ENCODE data around the gene KCNC1.

DNA sequence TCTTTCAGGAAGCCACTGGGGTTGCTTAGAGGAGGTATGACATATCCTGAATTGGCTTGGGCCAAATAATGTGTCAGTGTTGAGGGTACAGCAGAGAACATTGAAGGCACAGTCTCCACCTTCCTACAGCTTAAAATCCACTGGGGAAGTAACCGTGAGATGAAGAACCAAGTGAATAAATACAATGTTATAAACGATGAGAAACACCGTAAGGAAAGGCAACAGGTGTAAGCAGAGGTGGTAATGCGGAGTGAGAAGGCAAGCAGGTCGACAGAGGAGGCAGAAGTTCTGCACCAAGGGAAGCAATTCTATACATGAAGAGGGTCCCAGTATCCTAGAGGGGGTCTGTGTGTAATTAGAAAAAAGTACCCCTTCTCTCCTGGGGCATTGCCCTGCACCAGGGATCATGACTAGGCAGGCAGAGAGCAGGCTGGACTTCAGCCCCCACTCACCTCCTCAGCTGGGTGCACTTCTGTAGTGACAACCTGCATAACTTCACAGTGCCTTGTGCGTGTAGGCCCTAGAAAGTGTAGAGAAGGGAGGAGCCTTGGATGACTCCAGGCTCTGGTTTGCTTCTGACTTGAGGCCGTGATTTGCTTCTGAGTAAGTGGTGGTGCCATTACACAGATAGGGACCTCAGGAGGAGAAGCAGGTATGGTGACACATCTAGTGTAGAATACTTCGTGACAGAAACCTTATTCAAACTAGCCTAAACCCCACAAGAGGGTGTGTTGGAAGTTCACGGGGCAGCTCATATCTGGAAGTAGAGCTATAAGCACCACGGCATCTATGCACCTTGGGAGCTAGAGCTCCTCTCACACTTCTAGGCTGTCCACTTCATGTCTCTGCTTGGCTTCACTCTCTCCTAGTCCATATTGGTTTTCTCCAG lies 10.3 kb upstream of the KCNC1 start:
- TF ChIP-seq EZH2phosphoT487 (IDR thresholded peaks at IDR 0.05; ENCODE audit: unreplicated experiment): no peak
- TF ChIP-seq JUNB (IDR thresholded peaks at IDR 0.05; ENCODE audit: unreplicated experiment): no peak
- no peak for TF ChIP-seq CREB1 (CRISPR knock-in tag; IDR thresholded peaks at IDR 0.05; ENCODE audit: low read depth)
- no peak for TF ChIP-seq POLR2AphosphoS5 (IDR thresholded peaks at IDR 0.05; ENCODE audit: low read depth)
- TF ChIP-seq EZH2 (IDR thresholded peaks at IDR 0.05; ENCODE audit: low read depth, unreplicated experiment): no peak
- TF ChIP-seq, protein P1, sequence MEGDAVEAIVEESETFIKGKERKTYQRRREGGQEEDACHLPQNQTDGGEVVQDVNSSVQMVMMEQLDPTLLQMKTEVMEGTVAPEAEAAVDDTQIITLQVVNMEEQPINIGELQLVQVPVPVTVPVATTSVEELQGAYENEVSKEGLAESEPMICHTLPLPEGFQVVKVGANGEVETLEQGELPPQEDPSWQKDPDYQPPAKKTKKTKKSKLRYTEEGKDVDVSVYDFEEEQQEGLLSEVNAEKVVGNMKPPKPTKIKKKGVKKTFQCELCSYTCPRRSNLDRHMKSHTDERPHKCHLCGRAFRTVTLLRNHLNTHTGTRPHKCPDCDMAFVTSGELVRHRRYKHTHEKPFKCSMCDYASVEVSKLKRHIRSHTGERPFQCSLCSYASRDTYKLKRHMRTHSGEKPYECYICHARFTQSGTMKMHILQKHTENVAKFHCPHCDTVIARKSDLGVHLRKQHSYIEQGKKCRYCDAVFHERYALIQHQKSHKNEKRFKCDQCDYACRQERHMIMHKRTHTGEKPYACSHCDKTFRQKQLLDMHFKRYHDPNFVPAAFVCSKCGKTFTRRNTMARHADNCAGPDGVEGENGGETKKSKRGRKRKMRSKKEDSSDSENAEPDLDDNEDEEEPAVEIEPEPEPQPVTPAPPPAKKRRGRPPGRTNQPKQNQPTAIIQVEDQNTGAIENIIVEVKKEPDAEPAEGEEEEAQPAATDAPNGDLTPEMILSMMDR (conservative IDR thresholded peaks at IDR 0.05; ENCODE audit: low read depth in 2 of 2): no peak
- TF ChIP-seq, protein P2, sequence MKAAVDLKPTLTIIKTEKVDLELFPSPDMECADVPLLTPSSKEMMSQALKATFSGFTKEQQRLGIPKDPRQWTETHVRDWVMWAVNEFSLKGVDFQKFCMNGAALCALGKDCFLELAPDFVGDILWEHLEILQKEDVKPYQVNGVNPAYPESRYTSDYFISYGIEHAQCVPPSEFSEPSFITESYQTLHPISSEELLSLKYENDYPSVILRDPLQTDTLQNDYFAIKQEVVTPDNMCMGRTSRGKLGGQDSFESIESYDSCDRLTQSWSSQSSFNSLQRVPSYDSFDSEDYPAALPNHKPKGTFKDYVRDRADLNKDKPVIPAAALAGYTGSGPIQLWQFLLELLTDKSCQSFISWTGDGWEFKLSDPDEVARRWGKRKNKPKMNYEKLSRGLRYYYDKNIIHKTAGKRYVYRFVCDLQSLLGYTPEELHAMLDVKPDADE (IDR thresholded peaks at IDR 0.05): no peak
- TF ChIP-seq, protein P3, sequence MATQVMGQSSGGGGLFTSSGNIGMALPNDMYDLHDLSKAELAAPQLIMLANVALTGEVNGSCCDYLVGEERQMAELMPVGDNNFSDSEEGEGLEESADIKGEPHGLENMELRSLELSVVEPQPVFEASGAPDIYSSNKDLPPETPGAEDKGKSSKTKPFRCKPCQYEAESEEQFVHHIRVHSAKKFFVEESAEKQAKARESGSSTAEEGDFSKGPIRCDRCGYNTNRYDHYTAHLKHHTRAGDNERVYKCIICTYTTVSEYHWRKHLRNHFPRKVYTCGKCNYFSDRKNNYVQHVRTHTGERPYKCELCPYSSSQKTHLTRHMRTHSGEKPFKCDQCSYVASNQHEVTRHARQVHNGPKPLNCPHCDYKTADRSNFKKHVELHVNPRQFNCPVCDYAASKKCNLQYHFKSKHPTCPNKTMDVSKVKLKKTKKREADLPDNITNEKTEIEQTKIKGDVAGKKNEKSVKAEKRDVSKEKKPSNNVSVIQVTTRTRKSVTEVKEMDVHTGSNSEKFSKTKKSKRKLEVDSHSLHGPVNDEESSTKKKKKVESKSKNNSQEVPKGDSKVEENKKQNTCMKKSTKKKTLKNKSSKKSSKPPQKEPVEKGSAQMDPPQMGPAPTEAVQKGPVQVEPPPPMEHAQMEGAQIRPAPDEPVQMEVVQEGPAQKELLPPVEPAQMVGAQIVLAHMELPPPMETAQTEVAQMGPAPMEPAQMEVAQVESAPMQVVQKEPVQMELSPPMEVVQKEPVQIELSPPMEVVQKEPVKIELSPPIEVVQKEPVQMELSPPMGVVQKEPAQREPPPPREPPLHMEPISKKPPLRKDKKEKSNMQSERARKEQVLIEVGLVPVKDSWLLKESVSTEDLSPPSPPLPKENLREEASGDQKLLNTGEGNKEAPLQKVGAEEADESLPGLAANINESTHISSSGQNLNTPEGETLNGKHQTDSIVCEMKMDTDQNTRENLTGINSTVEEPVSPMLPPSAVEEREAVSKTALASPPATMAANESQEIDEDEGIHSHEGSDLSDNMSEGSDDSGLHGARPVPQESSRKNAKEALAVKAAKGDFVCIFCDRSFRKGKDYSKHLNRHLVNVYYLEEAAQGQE (IDR thresholded peaks at IDR 0.05; ENCODE audit: unreplicated experiment): no peak
- no peak for TF ChIP-seq ZNF331 (CRISPR knock-in tag; IDR thresholded peaks at IDR 0.05; ENCODE audit: low read depth)
- no peak for TF ChIP-seq ZNF114 (CRISPR knock-in tag; IDR thresholded peaks at IDR 0.05)
- TF ChIP-seq NANOG (IDR thresholded peaks at IDR 0.05; ENCODE audit: borderline replicate concordance): no peak
- TF ChIP-seq, protein P4, sequence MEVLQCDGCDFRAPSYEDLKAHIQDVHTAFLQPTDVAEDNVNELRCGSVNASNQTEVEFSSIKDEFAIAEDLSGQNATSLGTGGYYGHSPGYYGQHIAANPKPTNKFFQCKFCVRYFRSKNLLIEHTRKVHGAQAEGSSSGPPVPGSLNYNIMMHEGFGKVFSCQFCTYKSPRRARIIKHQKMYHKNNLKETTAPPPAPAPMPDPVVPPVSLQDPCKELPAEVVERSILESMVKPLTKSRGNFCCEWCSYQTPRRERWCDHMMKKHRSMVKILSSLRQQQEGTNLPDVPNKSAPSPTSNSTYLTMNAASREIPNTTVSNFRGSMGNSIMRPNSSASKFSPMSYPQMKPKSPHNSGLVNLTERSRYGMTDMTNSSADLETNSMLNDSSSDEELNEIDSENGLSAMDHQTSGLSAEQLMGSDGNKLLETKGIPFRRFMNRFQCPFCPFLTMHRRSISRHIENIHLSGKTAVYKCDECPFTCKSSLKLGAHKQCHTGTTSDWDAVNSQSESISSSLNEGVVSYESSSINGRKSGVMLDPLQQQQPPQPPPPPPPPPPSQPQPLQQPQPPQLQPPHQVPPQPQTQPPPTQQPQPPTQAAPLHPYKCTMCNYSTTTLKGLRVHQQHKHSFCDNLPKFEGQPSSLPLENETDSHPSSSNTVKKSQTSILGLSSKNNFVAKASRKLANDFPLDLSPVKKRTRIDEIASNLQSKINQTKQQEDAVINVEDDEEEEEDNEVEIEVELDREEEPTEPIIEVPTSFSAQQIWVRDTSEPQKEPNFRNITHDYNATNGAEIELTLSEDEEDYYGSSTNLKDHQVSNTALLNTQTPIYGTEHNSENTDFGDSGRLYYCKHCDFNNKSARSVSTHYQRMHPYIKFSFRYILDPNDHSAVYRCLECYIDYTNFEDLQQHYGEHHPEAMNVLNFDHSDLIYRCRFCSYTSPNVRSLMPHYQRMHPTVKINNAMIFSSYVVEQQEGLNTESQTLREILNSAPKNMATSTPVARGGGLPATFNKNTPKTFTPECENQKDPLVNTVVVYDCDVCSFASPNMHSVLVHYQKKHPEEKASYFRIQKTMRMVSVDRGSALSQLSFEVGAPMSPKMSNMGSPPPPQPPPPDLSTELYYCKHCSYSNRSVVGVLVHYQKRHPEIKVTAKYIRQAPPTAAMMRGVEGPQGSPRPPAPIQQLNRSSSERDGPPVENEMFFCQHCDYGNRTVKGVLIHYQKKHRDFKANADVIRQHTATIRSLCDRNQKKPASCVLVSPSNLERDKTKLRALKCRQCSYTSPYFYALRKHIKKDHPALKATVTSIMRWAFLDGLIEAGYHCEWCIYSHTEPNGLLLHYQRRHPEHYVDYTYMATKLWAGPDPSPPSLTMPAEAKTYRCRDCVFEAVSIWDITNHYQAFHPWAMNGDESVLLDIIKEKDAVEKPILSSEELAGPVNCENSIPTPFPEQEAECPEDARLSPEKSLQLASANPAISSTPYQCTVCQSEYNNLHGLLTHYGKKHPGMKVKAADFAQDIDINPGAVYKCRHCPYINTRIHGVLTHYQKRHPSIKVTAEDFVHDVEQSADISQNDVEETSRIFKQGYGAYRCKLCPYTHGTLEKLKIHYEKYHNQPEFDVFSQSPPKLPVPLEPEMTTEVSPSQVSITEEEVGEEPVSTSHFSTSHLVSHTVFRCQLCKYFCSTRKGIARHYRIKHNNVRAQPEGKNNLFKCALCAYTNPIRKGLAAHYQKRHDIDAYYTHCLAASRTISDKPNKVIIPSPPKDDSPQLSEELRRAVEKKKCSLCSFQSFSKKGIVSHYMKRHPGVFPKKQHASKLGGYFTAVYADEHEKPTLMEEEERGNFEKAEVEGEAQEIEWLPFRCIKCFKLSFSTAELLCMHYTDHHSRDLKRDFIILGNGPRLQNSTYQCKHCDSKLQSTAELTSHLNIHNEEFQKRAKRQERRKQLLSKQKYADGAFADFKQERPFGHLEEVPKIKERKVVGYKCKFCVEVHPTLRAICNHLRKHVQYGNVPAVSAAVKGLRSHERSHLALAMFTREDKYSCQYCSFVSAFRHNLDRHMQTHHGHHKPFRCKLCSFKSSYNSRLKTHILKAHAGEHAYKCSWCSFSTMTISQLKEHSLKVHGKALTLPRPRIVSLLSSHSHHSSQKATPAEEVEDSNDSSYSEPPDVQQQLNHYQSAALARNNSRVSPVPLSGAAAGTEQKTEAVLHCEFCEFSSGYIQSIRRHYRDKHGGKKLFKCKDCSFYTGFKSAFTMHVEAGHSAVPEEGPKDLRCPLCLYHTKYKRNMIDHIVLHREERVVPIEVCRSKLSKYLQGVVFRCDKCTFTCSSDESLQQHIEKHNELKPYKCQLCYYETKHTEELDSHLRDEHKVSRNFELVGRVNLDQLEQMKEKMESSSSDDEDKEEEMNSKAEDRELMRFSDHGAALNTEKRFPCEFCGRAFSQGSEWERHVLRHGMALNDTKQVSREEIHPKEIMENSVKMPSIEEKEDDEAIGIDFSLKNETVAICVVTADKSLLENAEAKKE (CRISPR knock-in tag; IDR thresholded peaks at IDR 0.05): no peak

All from GM23338 (cell line).